ENCODE results near the gene LRRC17. TPM values are rescaled to one million over a fixed set of nuclear protein-coding genes. Genes with fewer than 3 reads are reported as not detected.

The LRRC17 gene
- total and polyA plus RNA-seq, 2 donors (not counting 1 experiment from before 2014, with no cell fraction given), result 0.86 to 1.4 TPM

GRCh38 chr7:102917436-102918353 is 4.9 kb downstream of the LRRC17 start:
- Histone ChIP-seq H3K79me2 (ENCODE audit: control insufficient read depth, insufficient read depth, low read length) (no peaks in the 10 kb centered on the region), H3K36me3 (replicated peaks in 1 of 2; ENCODE audit: control extremely low read depth in 1 of 2, control insufficient read depth in 1 of 2, extremely low read depth in 1 of 2, insufficient read depth in 2 of 2, low read length in 1 of 2) (no peaks in the 10 kb centered on the region), H3K9me3 (ENCODE audit: control extremely low read depth in 1 of 3, control insufficient read depth in 2 of 3, insufficient read depth in 1 of 3, low read length in 2 of 3) (no peaks in the 10 kb centered on the region), H4K20me1 (ENCODE audit: control insufficient read depth, insufficient read depth, low read length, poor library complexity, severe bottlenecking) (no peaks in the 10 kb centered on the region), H3K9ac (ENCODE audit: low read length) (no peak overlapping the region), H3K4me1 (ENCODE audit: control insufficient read depth in 2 of 2, insufficient read depth in 2 of 2, low read length in 2 of 2) (no peaks in the 10 kb centered on the region), H3K4me3 (ENCODE audit: control extremely low read depth in 1 of 5, extremely low read depth in 1 of 5, insufficient read depth in 1 of 5, low read depth in 2 of 5, low read length in 4 of 5) (no peak overlapping the region), H3K27ac (ENCODE audit: low read length in 2 of 2) (no peak overlapping the region), H3K4me2 (replicated peaks; ENCODE audit: low read depth, low read length, poor library complexity, severe bottlenecking) (no peak overlapping the region), H2AFZ (ENCODE audit: insufficient read depth, low read depth, low read length, poor library complexity, severe bottlenecking) (no peak overlapping the region), H3K27me3 (replicated peaks in 1 of 4; ENCODE audit: control extremely low read depth in 1 of 4, control insufficient read depth in 3 of 4, insufficient read depth in 4 of 4, low read length in 3 of 4) (no peaks in the 10 kb centered on the region)
- Mint-ChIP-seq H3K9me3 (ENCODE audit: insufficient read depth) (no peaks in the 10 kb centered on the region), H3K4me3 (no peak overlapping the region), H3K4me1 (peaks cover 3% of the 10 kb centered on the region), H3K27me3 (no peaks in the 10 kb centered on the region), H3K27ac (no peak overlapping the region)
- intact Hi-C loops (cut with micrococcal nuclease), result no loop called here
- CTCF ChIA-PET, result interaction anchor here (1.0 kb wide), 1 partner anchor 27 kb away, joined by 3 read pairs; no protein-coding TSS in a partner anchor
- ATAC-seq (ENCODE audit: low read depth) (no peak), DNase-seq (no peak)
- POLR2A ChIA-PET, result no interaction called here
- TF ChIP-seq EZH2 (IDR thresholded peaks at IDR 0.05; ENCODE audit: borderline replicate concordance, insufficient read depth, low read depth, low read length, poor library complexity, severe bottlenecking) (no peak), CTCF (IDR thresholded peaks at IDR 0.05) (no peak)
- 95% methylated on average over 3 of the region's 5 CpGs for WGBS (ENCODE audit: insufficient coverage)

- ChIA-PET POLR2A (no interaction called here), CTCF (interaction anchor here (1.0 kb wide), 1 partner anchor 28 kb away, joined by 3 read pairs; no protein-coding TSS in a partner anchor)
- Histone ChIP-seq H3K9me3 (ENCODE audit: control extremely low read depth in 1 of 3, control insufficient read depth in 2 of 3, insufficient read depth in 1 of 3, low read length in 2 of 3) (no peaks in the 10 kb centered on the region), H3K36me3 (replicated peaks in 1 of 2; ENCODE audit: control extremely low read depth in 1 of 2, control insufficient read depth in 1 of 2, extremely low read depth in 1 of 2, insufficient read depth in 2 of 2, low read length in 1 of 2) (no peaks in the 10 kb centered on the region), H4K20me1 (ENCODE audit: control insufficient read depth, insufficient read depth, low read length, poor library complexity, severe bottlenecking) (no peaks in the 10 kb centered on the region), H3K9ac (ENCODE audit: low read length) (no peak overlapping the region), H3K79me2 (ENCODE audit: control insufficient read depth, insufficient read depth, low read length) (no peaks in the 10 kb centered on the region), H3K27me3 (replicated peaks in 1 of 4; ENCODE audit: control extremely low read depth in 1 of 4, control insufficient read depth in 3 of 4, insufficient read depth in 4 of 4, low read length in 3 of 4) (no peaks in the 10 kb centered on the region), H3K27ac (ENCODE audit: low read length in 2 of 2) (no peak overlapping the region), H3K4me1 (ENCODE audit: control insufficient read depth in 2 of 2, insufficient read depth in 2 of 2, low read length in 2 of 2) (no peaks in the 10 kb centered on the region), H3K4me3 (ENCODE audit: control extremely low read depth in 1 of 5, extremely low read depth in 1 of 5, insufficient read depth in 1 of 5, low read depth in 2 of 5, low read length in 4 of 5) (no peak overlapping the region), H2AFZ (ENCODE audit: insufficient read depth, low read depth, low read length, poor library complexity, severe bottlenecking) (no peak overlapping the region), H3K4me2 (replicated peaks; ENCODE audit: low read depth, low read length, poor library complexity, severe bottlenecking) (no peak overlapping the region)
- Mint-ChIP-seq H3K4me1 (no peaks in the 10 kb centered on the region), H3K9me3 (ENCODE audit: insufficient read depth) (no peaks in the 10 kb centered on the region), H3K27me3 (no peaks in the 10 kb centered on the region), H3K27ac (no peak overlapping the region), H3K4me3 (no peak overlapping the region)
- WGBS (ENCODE audit: insufficient coverage), result 67% methylated on average over 1 of the region's 1 CpG
- DNase-seq (no peak), ATAC-seq (ENCODE audit: low read depth) (no peak)
- TF ChIP-seq CTCF (IDR thresholded peaks at IDR 0.05), result no peak
- TF ChIP-seq EZH2 (IDR thresholded peaks at IDR 0.05; ENCODE audit: borderline replicate concordance, insufficient read depth, low read depth, low read length, poor library complexity, severe bottlenecking), result no peak
- intact Hi-C loops (cut with micrococcal nuclease), result no loop called here
Measured at GRCh38 chr7:102918845-102919244, 6.0 kb downstream of the LRRC17 start.
